ENCODE data around the gene ACACA.

DNA sequence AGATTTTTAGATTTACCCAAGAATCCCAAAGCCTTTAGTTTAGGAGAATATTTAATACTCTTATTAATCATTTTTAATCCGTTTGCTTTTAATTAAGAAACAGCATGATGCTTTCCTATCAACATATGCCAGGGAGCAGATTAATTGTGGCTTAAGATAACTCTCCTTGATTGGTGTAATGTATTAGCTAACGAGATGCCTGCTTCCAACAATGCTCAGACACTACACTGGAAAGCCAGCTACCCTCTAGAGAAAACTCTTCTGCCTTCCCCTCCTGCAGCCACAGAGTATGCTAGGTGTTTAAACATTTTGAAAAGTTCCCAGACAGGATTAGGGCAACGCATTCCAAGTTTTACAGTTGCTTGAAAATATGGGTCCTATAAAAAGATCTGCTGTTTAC is 315.7 kb downstream of the ACACA start:
- TF ChIP-seq, protein P1, sequence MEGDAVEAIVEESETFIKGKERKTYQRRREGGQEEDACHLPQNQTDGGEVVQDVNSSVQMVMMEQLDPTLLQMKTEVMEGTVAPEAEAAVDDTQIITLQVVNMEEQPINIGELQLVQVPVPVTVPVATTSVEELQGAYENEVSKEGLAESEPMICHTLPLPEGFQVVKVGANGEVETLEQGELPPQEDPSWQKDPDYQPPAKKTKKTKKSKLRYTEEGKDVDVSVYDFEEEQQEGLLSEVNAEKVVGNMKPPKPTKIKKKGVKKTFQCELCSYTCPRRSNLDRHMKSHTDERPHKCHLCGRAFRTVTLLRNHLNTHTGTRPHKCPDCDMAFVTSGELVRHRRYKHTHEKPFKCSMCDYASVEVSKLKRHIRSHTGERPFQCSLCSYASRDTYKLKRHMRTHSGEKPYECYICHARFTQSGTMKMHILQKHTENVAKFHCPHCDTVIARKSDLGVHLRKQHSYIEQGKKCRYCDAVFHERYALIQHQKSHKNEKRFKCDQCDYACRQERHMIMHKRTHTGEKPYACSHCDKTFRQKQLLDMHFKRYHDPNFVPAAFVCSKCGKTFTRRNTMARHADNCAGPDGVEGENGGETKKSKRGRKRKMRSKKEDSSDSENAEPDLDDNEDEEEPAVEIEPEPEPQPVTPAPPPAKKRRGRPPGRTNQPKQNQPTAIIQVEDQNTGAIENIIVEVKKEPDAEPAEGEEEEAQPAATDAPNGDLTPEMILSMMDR (IDR thresholded peaks at IDR 0.05; ENCODE audit: extremely low read depth in 1 of 2, insufficient read depth in 1 of 2, low read depth in 1 of 2, low read length in 2 of 2), result no peak
- no peak for TF ChIP-seq POLR2AphosphoS5 (IDR thresholded peaks at IDR 0.05; ENCODE audit: insufficient read depth, low read depth, low read length)
- TF ChIP-seq POLR2A (IDR thresholded peaks at IDR 0.05; ENCODE audit: low read depth, low read length), result no peak
- TF ChIP-seq, protein P2, sequence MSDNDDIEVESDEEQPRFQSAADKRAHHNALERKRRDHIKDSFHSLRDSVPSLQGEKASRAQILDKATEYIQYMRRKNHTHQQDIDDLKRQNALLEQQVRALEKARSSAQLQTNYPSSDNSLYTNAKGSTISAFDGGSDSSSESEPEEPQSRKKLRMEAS (IDR thresholded peaks at IDR 0.05; ENCODE audit: insufficient read depth, insufficient read length), result no peak

Measured in endothelial cell of umbilical vein (primary cell).